NCI-H1436 treated with DMSO at 0.1 percent for 48 hours (cell line): ENCODE results near the gene PIEZO2.

Experiments
- DNase-seq: peaks from one replicate; lab custom pipeline; 2025; lab: John Stamatoyannopoulos, UW

PIEZO2 gene

DNA sequence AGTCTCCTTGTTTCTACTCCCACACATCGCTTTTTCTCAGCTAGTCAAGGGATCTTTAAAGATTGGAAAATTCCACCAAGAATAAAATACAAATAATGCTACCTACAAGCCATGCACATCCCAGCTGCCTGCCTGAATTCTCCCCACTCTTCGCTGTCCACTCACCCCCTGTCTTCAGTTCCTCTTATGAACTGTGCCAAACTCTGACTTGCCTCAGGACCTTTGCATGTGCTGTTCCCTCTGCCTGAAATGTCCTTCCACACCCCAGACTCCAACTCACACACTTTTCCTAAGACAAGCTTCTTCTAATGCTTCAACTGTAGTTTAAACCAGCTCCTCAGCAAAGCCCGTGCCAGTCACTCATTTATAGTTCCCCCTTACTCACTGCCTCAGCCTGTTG lies 363.6 kb downstream of the PIEZO2 start:
- no peak for DNase-seq

DNA sequence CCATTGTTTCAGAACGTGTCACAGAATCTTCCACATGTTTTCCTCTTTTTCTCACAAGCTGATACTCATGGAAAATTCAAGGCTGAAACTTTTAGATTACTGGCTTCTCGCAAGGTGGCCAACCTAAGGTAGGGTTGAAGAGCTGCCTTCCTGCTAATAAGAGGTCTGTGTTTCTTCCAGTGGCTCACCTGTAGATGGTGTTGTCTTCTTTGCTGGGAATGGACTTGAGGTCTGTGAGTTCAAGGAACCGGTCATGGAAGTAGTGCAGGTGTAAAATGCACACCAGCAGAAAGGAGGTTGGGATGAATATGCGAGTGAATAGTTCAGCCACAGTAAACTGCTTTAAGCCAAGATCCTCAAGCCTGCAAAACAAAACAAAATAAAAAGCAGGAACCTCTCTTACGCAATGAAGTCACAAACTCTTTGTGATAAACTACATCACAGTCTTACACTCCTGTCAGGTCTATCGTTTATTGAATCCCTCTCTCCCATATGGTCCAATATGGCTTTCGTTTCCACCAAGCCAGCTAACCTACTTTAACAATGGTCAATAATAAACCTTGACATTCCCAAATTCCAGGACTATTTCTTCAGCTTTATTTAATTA lies 364.7 kb downstream of the PIEZO2 start:
- no peak for DNase-seq

DNA sequence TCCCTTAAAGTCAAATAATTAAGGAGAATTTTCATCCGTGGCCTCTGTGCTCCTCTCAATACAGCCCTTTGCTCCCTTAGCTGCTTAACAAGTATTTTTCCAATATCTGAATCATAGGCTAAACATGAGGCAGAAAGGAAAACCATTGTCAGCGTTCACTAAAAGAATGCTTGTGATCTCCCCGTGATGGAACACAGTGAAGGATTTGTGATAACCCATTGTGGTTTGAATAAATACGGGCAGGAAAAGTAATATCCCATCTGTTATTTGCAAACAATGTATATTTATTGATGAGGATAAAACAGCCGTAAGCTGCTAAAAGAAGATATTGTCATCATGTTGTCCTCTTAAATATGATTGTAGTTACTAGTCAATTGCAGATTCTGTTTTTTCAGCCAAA lies 365.4 kb downstream of the PIEZO2 start:
- DNase-seq, result no peak

DNA sequence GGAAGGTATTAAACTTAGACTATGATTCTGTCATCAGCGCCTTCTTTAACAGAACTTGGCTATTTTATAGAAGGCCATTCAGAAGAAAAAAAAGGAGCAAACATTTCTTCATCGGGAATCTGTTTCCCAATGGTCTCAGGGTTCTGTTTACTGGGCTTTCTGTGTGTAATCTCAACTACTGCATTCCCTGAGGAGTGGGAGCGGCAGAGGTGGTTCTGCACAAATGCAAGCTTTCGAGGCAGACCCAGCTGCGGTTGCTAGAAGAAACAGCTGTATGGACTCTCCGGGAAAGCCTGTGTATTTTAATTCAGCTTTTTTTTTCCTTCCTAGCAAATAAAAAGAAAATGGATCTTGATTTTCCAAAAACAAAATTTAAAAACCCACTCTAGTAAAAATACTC lies 372.9 kb downstream of the PIEZO2 start:
- DNase-seq, result no peak

DNA sequence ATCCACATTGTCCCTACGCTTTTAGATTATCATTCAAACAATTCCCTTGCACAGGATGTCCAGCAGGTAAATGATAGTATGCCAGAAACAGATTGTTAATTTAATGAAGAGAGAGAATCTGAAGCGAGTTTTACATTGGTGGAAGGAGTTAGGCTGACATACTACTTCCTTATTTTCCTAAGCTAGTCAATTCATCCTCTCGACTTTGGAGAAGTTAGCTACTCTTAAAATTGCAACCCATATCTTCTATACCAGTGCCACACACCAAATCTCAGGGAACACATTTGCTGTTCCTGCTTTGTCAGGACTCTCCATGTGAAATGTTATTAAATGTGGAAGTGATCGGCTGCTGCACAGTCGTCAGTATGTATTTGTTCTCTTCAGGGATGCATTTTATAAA lies 374.3 kb downstream of the PIEZO2 start:
- DNase-seq, result no peak

DNA sequence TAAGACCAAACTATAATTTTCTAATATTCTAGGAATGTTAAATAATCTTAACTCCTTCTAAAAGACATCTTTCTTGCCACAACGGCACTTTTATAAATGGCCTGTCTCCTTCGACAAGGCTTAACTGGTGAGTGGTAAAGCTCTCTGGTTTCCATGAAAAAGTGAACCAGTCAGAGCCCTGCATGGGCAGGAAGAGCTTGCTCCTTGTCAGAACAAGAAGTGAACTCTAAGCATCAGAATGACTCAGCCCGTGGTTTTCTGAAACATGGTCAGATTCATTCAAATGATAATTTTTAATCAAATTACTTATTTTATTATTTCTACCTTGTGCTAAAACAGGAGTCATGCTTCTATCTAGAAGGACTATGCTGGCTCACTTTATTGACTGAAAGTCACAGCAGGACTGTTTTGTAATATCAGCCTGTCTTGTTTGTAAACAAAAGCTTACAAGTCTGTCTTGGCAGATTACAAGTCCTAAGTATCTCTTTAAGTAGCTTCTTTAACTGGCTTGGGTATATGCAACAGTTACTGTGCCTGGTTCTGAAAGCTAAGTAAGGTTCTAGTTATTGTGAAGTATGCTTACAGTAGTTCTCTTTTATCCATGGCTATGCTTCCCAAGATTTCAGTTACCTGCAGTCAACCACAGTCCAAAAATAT lies 378.2 kb downstream of the PIEZO2 start:
- no peak for DNase-seq

DNA sequence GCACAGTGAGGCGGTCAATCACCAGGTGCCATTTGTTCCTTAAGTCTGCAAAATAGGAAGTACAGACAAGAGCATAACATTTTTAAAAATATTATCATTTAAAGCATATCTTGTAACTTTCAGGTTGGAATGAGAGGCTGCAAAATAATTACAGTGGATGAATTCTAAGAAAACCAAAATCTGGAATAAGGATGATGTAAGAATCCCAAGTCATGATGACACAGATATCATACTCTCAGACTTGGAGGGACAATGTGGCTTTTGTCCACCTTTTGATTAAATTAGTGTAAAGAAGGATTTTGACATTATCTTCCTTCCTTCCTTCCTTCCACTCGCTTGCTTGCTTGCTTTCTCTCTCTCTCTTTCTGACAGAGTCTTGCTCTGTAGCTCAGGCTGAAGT lies 379.1 kb downstream of the PIEZO2 start:
- DNase-seq, result no peak

DNA sequence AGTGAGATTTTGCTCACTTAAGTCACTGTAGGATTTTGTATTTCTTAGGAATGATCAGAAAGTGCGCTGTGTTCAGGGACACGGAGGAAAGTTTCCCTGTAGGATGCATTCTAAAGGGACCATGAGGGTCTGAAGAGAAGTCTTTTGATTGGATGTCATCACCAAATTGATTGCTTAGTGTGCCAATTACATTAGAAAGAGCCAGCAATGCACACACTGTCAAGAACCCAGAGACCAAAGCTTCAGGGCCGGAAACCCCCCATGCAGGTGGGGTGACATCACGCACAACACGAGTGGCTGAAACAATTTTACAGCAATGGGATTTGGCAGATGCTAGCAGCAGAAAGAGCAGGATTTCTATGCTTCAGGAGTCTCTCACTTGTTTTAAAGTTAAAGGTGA lies 381.1 kb downstream of the PIEZO2 start:
- DNase-seq, result no peak

DNA sequence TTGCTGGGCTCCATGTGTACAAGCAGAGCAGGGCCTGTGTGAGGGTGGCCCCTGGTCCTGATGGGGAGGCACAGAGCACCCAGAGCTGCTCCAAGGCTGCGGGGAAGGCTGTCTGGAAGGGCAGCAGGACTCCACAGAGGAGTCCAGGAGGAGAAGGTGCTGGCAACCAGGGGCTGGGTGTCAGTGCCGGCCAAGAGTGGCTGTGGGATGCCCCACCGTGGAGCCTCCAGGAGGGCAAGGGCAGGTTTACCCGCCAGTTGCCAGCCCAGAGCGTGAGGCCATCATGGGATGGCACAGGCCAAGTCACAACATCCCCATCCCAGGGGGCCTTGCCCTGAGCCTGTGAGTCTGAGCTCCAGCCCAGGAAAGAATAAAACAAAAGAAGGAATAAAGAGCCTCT lies 381.7 kb downstream of the PIEZO2 start:
- DNase-seq, result no peak

DNA sequence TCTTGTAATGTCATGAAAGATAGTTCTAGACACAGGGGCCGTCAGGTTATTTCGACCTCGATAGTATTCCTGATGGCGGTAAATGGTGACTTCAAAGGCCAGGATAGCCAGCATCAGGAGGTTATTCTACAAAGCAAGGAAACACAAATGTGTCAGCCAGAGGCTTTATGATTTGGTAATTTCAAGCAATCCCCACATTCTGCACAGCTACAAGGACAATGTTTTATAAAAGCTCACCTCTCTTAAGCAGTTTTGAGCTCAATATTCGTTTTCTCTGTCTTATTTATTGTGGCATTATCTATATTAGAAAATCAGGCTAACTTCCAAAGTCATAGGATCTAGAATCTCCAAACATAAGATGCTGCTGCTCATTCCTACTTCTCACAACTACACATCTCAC lies 388.4 kb downstream of the PIEZO2 start:
- no peak for DNase-seq

DNA sequence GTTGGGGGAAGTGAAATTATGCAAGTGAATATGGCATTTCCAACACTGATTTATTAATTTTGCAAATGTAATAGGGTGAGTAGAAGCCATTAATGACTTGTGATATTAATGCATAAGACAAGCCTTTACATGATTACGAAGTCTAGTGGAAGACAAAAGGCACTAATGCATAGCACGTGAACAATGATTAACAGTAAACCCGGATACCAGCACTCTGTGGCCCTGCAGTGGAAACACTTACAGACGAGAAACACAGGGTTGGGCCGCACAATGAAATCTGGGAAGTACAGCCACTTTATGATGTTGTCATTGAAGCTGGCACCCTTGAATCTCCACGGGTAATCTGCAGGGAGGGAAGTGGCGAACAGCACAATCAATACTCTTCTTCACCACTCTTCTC lies 390.1 kb downstream of the PIEZO2 start:
- DNase-seq, result no peak

DNA sequence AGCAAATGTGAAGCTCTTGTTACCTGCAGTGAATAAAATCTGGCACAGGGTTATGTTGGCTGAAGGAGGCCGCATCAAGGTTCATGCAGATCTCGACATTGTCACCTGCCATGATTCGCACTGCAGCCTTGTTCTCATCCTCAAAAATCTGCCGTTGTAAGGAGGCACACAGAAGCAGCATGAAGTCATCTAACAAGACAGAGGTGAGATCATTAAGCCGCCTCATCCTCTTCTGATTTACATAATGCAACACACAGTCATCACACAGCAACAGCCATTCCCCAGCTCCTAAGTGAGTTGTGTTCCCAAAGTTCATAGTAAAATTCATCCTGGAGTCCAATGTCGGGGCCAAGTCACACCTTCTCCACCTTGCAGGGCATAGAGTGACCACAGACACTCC lies 391.4 kb downstream of the PIEZO2 start:
- no peak for DNase-seq

DNA sequence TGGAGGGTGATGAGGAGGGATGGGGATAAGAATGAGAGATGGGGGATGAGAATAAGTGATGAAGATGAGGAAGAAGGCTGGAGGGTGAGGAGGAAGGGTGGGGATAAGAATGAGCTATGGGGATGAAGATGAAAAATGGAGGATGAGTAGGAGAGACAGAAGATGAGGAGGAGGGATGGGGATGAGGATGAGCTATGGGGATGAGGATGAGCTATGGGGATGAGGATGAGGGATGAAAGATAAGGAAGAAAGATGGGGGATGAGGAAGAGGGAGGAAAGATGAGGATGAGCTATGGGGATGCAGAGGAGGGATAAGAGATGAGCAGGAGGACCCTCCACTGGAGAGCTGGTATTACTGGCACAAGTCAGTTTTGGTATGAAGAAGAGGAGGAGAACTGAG lies 392.0 kb downstream of the PIEZO2 start:
- DNase-seq, result no peak

DNA sequence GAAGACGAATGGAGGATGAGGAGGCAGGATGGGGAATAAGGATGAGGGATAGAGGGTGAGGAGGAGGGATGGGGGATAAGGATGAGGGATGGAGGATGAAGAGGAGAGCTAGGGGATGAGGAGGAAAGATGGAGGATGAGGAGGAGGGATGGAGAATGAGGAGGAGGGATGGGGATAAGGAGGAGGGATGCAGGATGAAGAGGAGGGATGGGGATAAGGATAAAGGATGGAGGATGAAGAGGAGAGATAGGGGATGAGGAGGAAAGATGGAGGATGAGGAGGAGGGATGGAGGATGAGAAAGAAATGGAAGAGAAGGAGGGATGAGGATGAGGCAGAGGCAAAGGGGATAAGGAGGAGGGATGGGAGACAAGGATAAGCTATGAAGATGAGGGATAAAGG lies 393.5 kb downstream of the PIEZO2 start:
- no peak for DNase-seq

DNA sequence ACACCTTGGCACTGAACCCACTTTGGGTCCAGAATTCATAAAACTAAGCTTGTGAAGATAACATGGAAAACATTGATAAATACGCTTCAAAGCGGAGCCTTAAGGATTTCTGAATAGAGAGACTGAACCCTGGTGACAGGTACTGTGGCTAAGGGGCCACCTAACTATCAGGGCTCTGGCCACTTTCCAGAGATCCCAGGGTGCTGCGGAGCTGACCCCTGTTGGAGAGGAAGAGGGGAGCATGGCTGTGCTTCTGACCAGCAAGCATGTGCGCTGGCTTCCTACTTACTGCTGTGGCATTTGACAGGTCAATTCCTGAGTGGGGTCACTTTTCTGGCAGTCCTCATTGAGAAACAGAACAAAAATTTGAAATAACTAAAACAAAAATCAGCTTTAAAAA lies 395.2 kb downstream of the PIEZO2 start:
- DNase-seq, result no peak

DNA sequence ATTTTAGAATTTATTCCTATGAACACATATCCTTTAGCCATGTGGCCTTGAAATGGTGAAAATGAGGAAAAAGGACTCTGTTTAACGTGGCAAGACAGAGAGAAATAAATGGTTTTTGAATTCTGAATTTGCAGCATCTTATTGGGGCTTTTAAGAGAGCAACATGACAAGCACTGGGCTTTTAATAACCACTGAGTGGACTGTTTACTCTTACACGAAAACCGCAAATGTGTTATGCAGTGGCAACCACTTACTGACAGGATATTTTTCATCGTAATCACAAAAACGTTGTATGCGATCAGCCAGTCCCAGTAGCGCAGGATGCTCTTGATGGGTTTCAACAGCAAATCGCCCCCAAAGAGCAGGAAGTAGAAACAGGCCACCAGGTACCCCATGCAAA lies 397.0 kb downstream of the PIEZO2 start:
- DNase-seq, result no peak

DNA sequence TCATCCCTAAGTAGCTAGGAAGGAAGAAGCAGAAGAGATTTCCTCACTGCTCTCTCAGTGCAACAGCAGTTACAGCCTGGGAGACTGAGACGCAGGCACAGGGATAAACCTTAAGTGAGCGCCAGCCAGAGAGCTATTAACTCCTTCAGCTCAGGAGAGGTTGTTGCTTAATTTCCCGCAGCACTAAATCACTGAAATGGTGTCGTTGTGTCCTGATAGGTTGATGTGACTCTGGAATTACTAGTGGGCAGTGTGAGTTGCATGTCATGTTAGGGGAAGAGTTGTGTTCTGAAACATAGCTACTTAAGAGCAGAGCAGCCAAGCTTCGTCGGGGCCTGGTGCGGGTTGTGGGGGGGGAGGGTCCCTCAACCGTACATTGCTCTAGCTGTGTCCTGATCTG lies 397.7 kb downstream of the PIEZO2 start:
- no peak for DNase-seq

DNA sequence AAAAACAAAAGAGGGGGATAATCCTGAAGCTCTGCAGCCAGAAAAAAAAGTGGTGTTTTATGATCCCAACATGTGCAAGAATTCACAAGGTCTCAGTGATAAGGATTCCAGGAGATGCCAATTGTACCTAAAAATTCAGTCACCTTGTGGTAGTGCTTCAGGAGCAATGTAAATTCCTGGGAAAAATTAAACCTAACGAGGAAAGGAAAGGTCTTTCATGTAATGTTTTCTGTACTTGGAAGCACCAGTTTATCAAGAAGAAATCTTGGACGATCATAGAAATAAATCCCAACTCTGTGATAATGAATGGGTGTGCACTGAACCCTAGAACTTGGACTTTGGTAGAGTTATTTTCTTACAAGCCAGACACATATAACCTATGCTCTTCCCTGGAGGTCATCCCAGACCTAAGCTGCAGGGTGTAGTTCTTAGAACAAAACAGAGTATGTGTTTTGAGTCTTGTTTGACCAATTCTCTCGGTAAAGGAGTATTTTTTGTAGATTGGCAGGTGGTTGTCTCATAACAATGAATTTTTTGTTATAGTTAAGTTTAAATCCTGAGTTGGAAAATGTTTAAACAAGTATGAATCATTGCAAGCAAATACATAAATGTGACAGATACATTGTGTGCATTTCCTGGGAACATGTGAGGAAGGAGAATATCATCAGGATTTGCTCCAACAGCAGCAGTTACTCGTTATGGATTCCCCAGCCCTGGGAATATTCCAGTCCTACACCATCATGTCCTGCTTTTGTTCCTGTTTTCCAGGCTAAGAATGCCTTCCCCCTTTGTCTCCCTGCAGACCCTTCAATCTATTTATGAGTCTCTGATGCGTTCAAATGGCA lies 399.0 kb downstream of the PIEZO2 start:
- DNase-seq, result no peak

DNA sequence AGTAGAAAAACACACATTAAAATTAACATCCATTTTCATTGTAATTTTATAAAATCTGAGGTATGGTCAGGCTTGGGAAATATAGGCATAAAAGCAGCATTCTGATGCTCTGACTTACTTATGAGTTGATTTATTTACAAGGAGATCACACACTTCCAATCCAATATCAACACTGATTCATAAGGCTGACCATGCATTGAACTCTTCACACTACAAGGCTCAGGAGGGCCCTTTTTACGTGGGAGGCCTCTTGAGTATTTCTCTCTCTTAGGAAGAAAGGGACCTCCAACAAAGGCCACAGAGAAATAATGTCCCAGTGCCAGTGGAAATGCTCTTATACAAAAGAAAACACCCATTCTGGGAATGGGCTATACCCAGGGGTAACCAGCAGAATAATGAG lies 400.7 kb downstream of the PIEZO2 start:
- no peak for DNase-seq

DNA sequence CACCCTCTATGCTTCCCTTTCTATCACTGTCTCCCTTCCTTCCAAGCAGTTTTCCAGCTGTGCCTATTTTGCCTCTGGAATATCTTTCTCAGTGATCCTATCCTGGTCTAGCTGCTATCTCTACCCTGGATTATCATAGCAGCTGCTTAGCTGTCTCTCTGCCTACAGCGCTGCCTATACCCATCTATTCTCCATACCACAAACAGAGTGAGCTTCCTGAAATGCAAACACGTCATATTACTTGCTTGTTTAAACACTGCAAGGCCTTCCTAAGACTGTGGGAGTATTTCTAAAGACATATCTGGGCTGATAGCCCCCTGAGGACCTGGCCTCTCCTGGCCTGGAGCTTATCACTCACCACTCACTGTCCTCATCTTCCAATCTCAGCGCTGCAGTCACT lies 403.4 kb downstream of the PIEZO2 start:
- DNase-seq, result no peak

DNA sequence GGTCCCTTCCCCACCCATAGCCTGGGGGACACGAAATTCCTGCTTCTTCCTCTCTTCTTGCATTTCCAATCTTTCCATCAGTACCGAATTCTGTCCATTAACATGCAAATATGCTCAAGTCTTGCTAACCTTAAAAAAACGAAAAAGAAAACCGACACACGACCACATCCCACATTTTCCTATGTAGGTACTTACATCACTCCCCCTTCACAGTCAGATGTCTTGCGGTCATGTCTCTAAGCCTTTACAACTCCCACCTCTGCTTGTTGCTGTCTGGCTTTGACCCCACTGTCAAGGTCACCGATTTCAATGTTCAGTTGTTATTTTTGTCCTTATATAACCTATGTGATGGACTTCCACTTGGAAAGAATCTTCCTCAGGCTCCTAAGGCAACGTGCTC lies 404.1 kb downstream of the PIEZO2 start:
- DNase-seq, result no peak

DNA sequence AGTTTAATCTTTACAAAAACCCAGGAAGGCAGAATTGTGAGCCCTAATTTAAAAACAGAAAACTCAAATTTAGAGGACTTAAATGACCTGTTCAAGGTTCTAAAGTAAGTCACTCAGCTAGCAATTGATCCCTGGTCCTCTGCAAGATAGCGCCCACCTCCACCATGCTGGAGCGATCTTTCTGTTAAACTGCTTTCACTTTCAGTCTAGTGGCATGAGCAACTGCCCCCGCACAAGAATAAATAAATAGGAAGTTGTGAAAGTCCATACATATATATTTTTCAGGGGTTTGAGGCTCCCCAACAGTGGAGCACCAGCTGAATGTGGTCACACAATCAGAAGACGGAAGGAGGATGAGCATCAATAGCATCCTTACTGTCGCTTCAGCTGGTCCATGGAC lies 405.6 kb downstream of the PIEZO2 start:
- no peak for DNase-seq

DNA sequence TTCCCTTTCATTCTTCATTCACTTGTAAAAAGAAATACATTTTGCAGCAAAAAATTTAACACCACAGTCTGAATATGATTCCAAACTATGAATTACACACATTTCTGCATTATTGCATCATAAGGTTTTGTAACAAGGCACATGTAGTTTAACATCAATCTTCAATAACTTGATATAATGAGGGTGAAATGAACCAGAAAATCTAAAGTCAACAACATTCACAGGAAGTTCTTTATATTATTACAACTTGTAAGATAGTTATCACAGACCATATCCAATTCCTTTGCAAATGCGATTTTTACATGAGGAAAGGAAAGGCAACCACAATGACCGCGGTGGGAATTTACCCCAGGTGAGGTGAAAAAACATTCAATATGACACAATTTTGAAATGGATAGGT lies 410.2 kb downstream of the PIEZO2 start:
- no peak for DNase-seq

DNA sequence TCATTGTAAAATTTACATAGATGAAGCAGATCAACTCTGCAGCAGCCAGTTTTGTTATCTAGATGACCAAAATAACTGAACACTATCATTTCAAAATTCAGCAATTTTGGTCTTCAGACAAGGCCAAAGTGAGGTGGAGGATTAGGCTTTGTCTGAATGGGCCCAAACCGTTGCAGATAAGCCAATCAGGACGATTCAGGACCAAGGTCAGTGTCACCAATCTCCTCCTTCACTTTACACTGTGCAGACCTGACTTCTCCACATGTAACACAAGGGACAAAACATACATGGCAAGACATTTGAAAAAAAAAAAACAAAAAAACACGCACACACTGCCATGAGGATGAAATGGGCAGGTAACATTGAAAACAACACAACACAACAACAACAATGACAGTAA lies 412.4 kb downstream of the PIEZO2 start:
- no peak for DNase-seq
